Esophagus muscularis mucosa (tissue), 3 donors: ENCODE results near the gene CABP4.

ENCODE experiments used
- CTCF ChIP-seq, 3 experiments: fragments of 200-600 bp in 2 of 3; fragments of 450-650 bp in 1 of 3; sonication (generic) in 2 of 3; IDR thresholded peaks; one replicate each; pipeline ENCODE4 v1.5.1; 2017 to 2019; ENCODE audit warnings: antibody characterized with exemption in 3 of 3, mild to moderate bottlenecking in 2 of 3, moderate library complexity in 1 of 3
- POLR2A ChIP-seq: fragments of 450-650 bp; IDR thresholded peaks from one replicate; pipeline ENCODE4 v1.6.1; 2017; ENCODE audit warnings: antibody characterized with exemption, moderate library complexity, mild to moderate bottlenecking, low read depth
- POLR2AphosphoS5 ChIP-seq, 2 donors: sonication (generic); formaldehyde crosslinking; IDR thresholded peaks; one replicate each; pipeline ENCODE4 v1.6.1; 2017; ENCODE audit warnings: antibody characterized with exemption in 2 of 2

DNA sequence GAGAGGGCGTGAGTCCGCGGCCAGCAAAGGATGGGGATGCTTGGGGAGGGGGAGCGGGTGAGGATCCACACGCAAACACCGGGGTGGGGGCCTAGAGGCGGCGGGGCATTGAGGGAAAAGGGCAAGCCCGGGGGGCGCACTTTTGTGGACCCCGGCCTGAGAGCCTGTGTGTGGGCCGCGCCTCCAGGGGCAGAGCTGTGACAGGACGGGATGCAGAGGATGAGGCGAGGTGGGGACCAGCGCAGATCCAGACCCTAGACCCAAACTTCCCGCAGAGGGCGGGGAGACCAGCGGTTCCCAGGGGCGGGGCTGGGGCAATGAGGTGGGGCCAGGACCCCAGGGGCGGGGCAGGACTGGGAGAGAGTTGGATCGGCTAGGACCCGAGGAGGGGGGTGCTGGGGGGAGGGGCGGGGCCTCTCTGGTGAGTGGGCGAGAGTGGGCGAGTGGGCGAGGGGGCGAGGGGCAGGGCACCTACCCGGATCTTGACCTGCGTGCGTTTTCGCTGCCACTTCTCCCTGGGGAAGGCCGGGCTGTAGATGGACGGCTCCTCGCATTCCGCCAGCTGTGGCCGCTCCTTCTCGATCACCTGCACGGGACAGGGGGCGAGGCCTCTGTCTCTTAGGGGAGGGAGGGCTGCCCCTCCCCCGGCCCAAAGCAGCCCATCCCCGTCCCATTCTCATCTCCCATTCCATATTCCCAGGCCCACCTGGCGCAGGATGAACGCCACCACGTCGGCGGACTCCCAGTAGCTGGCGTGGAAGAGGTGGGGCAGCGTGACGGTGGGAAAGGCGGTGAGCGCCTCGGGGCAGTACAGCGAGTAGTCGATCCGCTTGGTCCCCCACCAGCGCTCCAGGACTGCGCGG lies 39.4 kb downstream of the CABP4 start:
- no peak for TF ChIP-seq CTCF (IDR thresholded peaks at IDR 0.05)
- no peak for TF ChIP-seq POLR2A
- TF ChIP-seq POLR2AphosphoS5 (IDR thresholded peaks at IDR 0.05): no peak
